Epithelial cell of proximal tubule (primary cell): Measurements from ENCODE around the gene KIF5B. TPM values are rescaled to one million over a fixed set of nuclear protein-coding genes. Genes with fewer than 3 reads are reported as not detected.
"Not testable (repeated sequence)": the region's sequence is repeated elsewhere in the genome, so short reads cannot be mapped to it uniquely, and the experiment has no call there.

Source experiments
- DNase-seq: peaks from one replicate; pipeline ENCODE4 v3.0.0-alpha.2; 2011; ENCODE audit warnings: low read depth
- H3K4me3 ChIP-seq: 2 replicates; pipeline ENCODE4 v1.5.1; 2011; ENCODE audit warnings: low read depth, mild to moderate bottlenecking, low read length
- total RNA-seq: library from RNA; depleted of rRNA; stranded (reverse); fragments of >200 nt; gene quantifications from 2 replicates; pipeline ENCODE4 v1.2.3, GENCODE V29; 2015
- TF ChIP-seq, protein P1 (sequence below): conservative IDR thresholded peaks from 2 replicates; pipeline ENCODE4 v1.5.1; 2012; ENCODE audit warnings: low read depth, mild to moderate bottlenecking, low read length

KIF5B gene
- 106 and 109 TPM in 2 replicates for total RNA-seq

GRCh38 chr10:32056136-32057035, at the start of gene KIF5B:
KIF5B (minus strand) TSS chr10:32056425; CDS start chr10:32055973, 452 bp downstream.
- no peak for DNase-seq
- peak within 1 kb of the TSS; percentile 97 for H3K4me3 ChIP-seq
- TF ChIP-seq, protein P1, sequence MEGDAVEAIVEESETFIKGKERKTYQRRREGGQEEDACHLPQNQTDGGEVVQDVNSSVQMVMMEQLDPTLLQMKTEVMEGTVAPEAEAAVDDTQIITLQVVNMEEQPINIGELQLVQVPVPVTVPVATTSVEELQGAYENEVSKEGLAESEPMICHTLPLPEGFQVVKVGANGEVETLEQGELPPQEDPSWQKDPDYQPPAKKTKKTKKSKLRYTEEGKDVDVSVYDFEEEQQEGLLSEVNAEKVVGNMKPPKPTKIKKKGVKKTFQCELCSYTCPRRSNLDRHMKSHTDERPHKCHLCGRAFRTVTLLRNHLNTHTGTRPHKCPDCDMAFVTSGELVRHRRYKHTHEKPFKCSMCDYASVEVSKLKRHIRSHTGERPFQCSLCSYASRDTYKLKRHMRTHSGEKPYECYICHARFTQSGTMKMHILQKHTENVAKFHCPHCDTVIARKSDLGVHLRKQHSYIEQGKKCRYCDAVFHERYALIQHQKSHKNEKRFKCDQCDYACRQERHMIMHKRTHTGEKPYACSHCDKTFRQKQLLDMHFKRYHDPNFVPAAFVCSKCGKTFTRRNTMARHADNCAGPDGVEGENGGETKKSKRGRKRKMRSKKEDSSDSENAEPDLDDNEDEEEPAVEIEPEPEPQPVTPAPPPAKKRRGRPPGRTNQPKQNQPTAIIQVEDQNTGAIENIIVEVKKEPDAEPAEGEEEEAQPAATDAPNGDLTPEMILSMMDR, result no peak

DNA sequence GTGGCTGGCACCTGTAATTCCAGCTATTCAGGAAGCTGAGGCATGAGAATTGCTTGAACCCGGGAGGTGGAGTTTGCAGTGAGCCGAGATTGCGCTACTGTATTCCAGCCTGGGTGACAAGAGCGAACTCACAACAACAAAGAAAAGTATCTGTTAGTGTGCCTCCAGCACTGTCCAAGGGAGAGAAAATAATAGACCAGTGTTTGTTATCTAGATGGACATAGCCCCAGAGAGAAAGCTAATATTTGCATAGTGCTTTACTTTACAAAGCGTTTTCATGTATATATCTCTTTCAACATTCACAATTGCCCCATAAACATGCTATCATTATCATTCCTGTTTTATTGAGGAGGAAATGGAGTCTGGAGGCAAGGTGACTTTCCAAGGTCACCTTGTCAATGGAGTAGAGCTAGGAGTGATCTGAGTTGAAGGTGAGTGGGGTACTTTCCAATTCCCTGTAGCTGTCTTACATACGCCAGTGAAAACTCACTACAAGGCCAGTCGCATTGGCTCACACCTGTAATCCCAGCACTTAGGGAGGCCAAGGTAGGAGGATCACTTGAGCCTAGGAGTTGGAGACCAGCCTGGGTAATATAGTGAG, 49.7 kb upstream of the KIF5B start:
- TF ChIP-seq, protein P1, result no peak
- DNase-seq, result no peak
- no peak overlapping the region for H3K4me3 ChIP-seq

DNA sequence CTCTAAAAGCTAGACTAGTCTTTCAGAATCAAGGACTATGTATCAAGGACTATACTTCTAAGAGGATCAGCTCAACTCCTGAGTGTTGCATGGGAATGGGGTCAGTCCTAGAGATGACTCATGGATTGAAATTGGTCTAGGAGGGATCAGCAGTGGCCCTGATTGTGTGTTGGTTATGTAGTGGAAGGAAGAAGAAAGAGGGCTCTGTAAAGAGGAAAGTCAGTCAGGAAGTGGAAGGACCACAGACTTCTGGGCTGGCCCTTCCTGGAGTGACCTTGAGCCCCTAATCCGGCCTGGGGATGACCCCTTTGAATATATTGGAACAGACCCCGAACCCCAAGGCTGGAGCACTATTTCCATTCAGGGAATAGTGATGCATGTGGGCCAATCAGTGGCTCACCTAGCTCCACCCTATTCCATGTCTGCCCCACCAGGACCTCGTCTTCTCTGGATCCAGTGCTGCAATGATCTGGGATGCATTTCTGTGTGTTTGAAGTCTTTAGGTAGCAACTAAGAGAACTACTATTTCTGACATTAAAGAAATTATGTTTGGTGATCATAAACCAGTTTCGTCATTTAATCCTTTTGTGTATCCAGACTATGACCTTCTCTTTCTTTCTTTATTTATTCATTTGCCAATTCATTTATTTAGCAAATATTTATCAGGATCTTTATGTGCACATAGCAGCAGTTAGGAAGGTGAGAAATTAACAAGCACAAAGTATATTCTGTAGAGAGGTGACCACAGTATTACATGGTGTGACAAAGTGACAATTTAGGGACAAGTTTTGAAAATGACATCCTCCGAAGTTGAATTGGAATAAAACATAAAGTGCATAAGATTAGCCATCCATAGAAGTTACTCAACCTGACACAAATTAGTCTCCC, 48.6 kb upstream of the KIF5B start:
- no peak overlapping the region for H3K4me3 ChIP-seq
- DNase-seq, result no peak
- TF ChIP-seq, protein P1, result no peak

GRCh38 chr10:32104181-32104580, 48.0 kb upstream of the KIF5B start:
- no peak overlapping the region for H3K4me3 ChIP-seq
- TF ChIP-seq, protein P1, result no peak
- no peak for DNase-seq

DNA sequence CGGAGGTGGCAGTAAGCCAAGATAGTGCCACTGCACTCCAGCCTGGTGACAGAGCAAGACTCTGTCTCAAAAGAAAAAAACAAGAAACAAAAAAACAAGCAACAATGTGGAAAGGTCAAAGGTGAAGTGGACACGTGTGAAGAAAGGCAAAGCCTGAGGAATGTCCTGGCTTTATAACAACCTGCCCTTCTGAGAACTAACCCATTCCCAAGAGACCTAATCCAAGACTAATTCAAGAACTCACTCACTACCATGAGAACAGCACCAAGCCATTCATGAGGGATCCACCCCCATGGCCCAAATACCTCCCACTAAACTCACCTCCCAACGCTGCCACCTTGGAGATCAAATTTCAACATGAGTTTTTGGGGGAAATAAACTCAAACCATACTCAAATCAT, 47.5 kb upstream of the KIF5B start:
- H3K4me3 ChIP-seq, result no peak overlapping the region
- no peak for DNase-seq
- TF ChIP-seq, protein P1, result no peak

DNA sequence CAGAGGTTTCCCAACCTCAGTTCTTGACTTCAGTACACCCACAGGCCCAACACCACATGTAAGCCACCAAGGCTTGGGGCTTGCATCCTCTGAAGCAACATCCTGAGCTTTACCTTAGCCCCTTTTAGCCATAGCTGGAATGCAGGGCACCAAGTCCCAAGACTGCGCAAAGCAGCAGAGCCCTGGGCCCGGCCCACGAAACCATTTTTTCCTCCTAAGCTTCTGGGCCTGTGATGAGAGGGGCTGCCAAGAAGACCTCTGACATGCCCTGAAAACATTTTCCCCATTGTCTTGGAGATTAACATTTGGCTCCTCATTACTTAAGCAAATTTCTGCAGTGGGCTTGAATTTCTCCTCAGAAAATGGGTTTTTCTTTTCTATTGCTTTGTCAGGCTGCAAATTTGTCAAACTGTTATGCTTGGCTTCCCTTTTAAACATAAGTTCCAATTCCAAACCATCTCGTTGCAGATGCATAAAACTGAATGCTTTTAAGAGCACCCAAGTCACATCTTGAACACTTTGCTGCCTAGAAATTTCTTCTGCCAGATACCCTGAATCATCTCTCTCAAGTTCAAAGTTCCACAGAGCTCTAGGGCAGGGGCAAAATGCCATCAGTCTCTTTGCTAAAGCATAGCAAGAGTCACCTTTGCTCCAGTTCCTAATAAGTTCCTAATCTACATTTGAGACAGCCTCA, 42.5 kb upstream of the KIF5B start:
- not testable (repeated sequence) for DNase-seq, H3K4me3 ChIP-seq
